ENCODE measurements around the gene PRDM10. TPM values are rescaled to one million over a fixed set of nuclear protein-coding genes. Genes with fewer than 3 reads are reported as not detected.

PRDM10 gene
- total and polyA plus RNA-seq, 2 experiments from 2014 or later: 4.1 to 12.0 TPM

DNA sequence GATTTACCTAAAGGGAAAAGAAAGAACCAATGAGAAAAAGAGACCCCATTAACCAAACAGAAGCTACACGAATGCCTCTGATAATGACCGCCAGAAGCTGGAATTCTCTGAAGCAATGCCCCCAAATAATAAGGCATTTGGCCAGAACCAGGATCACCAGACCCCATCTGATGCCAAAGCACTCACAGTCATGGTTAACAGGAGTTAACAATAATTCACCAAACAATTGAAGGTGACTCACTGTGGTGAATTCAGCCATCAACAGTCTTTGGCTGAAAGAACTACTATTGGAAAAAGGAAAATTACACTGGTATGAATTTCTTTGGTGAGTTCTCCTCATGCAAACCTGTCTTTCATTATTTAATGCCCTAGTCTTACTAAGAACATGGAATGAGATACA is 85.4 kb downstream of the PRDM10 start:
- Histone ChIP-seq H3K4me3 (no peak overlapping the region), H3K4me1 (ENCODE audit: low read depth) (no peaks in the 10 kb centered on the region), H3K27me3 (no peaks in the 10 kb centered on the region), H3K36me3 (peaks cover 14% of the 10 kb centered on the region), H3K27ac (no peak overlapping the region), H3K9me3 (ENCODE audit: low read depth) (no peaks in the 10 kb centered on the region)
- TF ChIP-seq CTCF (IDR thresholded peaks at IDR 0.05; ENCODE audit: low read depth, low read length): no peak
- DNase-seq (ENCODE audit: low read depth in 1 of 2, low spot score in 1 of 2): no peak

DNA sequence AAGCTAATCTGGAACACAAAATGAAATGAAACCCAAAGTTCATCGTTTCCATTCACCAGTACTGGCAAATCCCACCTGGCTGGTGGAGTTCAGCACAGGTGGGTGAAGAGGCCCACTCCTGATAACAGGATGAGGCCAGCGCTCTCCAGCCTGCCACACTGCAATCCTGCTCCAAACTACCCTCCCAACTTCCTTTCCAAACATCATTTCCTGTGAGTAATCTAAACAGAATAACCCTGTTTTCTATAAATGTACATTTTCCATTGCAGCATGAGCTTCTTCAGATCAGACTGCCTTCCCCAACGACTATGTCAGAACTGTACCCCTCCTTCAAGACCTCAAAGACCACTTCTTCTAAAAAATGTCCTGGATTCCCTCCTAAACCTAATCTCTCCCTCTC is 91.3 kb downstream of the PRDM10 start:
- Histone ChIP-seq H3K4me1 (ENCODE audit: low read depth) (no peaks in the 10 kb centered on the region), H3K36me3 (peaks cover 11% of the 10 kb centered on the region), H3K27me3 (no peaks in the 10 kb centered on the region), H3K9me3 (ENCODE audit: low read depth) (no peaks in the 10 kb centered on the region), H3K4me3 (no peak overlapping the region), H3K27ac (no peak overlapping the region)
- TF ChIP-seq CTCF (IDR thresholded peaks at IDR 0.05; ENCODE audit: low read depth, low read length): no peak
- peak in 1 of 2 donors; percentile 38 for DNase-seq (ENCODE audit: low read depth in 1 of 2, low spot score in 1 of 2)

GRCh38 chr11:129910360-129910759 is 92.3 kb downstream of the PRDM10 start:
- peaks cover 3% of the 10 kb centered on the region for H3K36me3 ChIP-seq
- no peak overlapping the region for H3K4me3 ChIP-seq
- no peak overlapping the region for H3K27ac ChIP-seq
- no peaks in the 10 kb centered on the region for H3K4me1 ChIP-seq (ENCODE audit: low read depth)
- TF ChIP-seq CTCF (IDR thresholded peaks at IDR 0.05; ENCODE audit: low read depth, low read length): no peak
- no peaks in the 10 kb centered on the region for H3K27me3 ChIP-seq
- no peaks in the 10 kb centered on the region for H3K9me3 ChIP-seq (ENCODE audit: low read depth)
- DNase-seq (ENCODE audit: low read depth in 1 of 2, low spot score in 1 of 2): peak in 1 of 2 donors; percentile 11

DNA sequence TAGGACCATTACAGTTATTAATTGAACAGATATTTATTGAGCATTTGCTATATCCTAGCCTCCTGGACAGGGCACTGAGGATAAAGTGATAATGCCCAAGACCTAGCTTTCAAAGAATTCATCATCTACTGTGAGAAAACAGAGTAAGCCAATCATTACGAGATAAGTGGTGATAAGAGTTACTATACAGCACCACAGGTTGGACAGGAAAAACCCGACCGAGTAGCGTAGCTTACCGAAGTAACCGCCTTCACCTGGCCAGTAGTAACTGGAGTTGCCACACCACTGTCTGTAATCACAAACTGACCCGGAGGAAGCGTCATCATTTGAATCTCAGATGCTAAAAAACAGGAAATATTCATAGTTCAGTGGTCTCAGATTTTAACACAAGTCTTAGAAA is 97.2 kb downstream of the PRDM10 start:
- no peaks in the 10 kb centered on the region for H3K4me1 ChIP-seq (ENCODE audit: low read depth)
- no peak overlapping the region for H3K27ac ChIP-seq
- no peak for TF ChIP-seq CTCF (IDR thresholded peaks at IDR 0.05; ENCODE audit: low read depth, low read length)
- no peak for DNase-seq (ENCODE audit: low read depth in 1 of 2, low spot score in 1 of 2)
- H3K36me3 ChIP-seq: peaks cover 9% of the 10 kb centered on the region
- H3K27me3 ChIP-seq: no peaks in the 10 kb centered on the region
- no peaks in the 10 kb centered on the region for H3K9me3 ChIP-seq (ENCODE audit: low read depth)
- H3K4me3 ChIP-seq: no peak overlapping the region

DNA sequence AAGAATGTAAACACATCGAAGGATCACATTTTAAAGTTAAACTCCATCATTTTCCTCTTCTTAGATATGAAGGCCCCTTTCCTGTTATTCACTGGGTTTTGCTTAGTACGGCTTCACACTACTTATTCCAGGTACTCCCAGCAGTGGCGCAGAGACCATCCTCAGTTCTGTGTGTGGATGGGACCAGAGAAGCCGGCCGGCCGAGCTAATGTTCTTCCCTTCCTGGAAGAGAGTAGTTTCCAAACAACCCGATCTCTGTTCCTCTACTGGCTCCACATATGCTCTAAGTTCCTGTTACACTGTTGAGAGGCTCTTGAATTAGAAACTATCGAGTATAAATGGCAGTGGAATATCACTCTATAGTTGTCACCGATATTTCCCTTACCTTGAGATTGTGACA is 106.6 kb downstream of the PRDM10 start:
- DNase-seq (ENCODE audit: low read depth in 1 of 2, low spot score in 1 of 2): no peak

More for the DNA sequence above, 106.6 kb downstream of the PRDM10 start:
- Histone ChIP-seq H3K36me3 (peaks cover 18% of the 10 kb centered on the region), H3K9me3 (ENCODE audit: low read depth) (no peaks in the 10 kb centered on the region), H3K27ac (peak overlapping the region; percentile 69), H3K4me3 (peak overlapping the region; percentile 98), H3K4me1 (ENCODE audit: low read depth) (peaks cover 13% of the 10 kb centered on the region), H3K27me3 (no peaks in the 10 kb centered on the region)
- TF ChIP-seq CTCF (IDR thresholded peaks at IDR 0.05; ENCODE audit: low read depth, low read length): no peak
